BLaER1 (cell line): Measurements from ENCODE around the gene ARSK.

Experiments used
- H3K27ac ChIP-seq: shearing (Covaris generic); formaldehyde crosslinking; 2 replicates; pipeline ENCODE4 v1.8.1; 2022
- H3K27me3 ChIP-seq: shearing (Covaris generic); formaldehyde crosslinking; 2 replicates; pipeline ENCODE4 v1.8.1; 2022
- H3K36me3 ChIP-seq: shearing (Covaris generic); formaldehyde crosslinking; 2 replicates; pipeline ENCODE4 v1.8.1; 2022
- H3K4me1 ChIP-seq: shearing (Covaris generic); formaldehyde crosslinking; 2 replicates; pipeline ENCODE4 v1.8.1; 2022
- H3K4me2 ChIP-seq: shearing (Covaris generic); formaldehyde crosslinking; 2 replicates; pipeline ENCODE4 v1.8.1; 2022
- H3K4me3 ChIP-seq: shearing (Covaris generic); formaldehyde crosslinking; 2 replicates; pipeline ENCODE4 v1.8.1; 2022
- H3K9ac ChIP-seq: shearing (Covaris generic); formaldehyde crosslinking; 2 replicates; pipeline ENCODE4 v1.8.1; 2022
- H3K9me3 ChIP-seq: shearing (Covaris generic); formaldehyde crosslinking; 2 replicates; pipeline ENCODE4 v1.8.1; 2022
- H4K20me1 ChIP-seq: shearing (Covaris generic); formaldehyde crosslinking; 2 replicates; pipeline ENCODE4 v1.8.1; 2022
- Cebpa-rat ChIP-seq: shearing (Covaris generic); IDR thresholded peaks from 2 replicates; pipeline ENCODE4 v1.8.1; 2022

The ARSK gene

GRCh38 chr5:95557841-95558240 lies 2.9 kb downstream of the ARSK start:
- H3K9ac ChIP-seq: no peak overlapping the region
- H3K4me2 ChIP-seq: no peak overlapping the region
- peaks cover 16% of the 10 kb centered on the region; the same call in 1 of the 2 replicates for H4K20me1 ChIP-seq

GRCh38 chr5:95562282-95562681 lies 7.4 kb downstream of the ARSK start:
- Histone ChIP-seq H3K27ac (no peak overlapping the region), H3K27me3 (no peaks in the 10 kb centered on the region), H3K9me3 (no peaks in the 10 kb centered on the region), H4K20me1 (no peaks in the 10 kb centered on the region), H3K36me3 (0 out of 2 replicates have a peak, but pooled peaks cover 3% of the 10 kb centered on the region), H3K4me3 (no peak overlapping the region), H3K9ac (no peak overlapping the region), H3K4me1 (no peaks in the 10 kb centered on the region), H3K4me2 (no peak overlapping the region)
- no peak for TF ChIP-seq Cebpa-rat

More at GRCh38 chr5:95557841-95558240, 2.9 kb downstream of the ARSK start:
- H3K36me3 ChIP-seq: peaks cover 3% of the 10 kb centered on the region
- no peak overlapping the region for H3K4me3 ChIP-seq
- no peak for TF ChIP-seq Cebpa-rat
- no peaks in the 10 kb centered on the region for H3K27me3 ChIP-seq
- peaks cover 23% of the 10 kb centered on the region for H3K4me1 ChIP-seq
- H3K27ac ChIP-seq: no peak overlapping the region
- no peaks in the 10 kb centered on the region for H3K9me3 ChIP-seq

- Histone ChIP-seq H4K20me1 (no peaks in the 10 kb centered on the region), H3K4me3 (no peak overlapping the region), H3K36me3 (peaks cover 9% of the 10 kb centered on the region; the same call in 1 of the 2 replicates), H3K4me2 (no peak overlapping the region), H3K27ac (no peak overlapping the region), H3K9ac (no peak overlapping the region), H3K27me3 (no peaks in the 10 kb centered on the region), H3K4me1 (no peaks in the 10 kb centered on the region), H3K9me3 (no peaks in the 10 kb centered on the region)
- no peak for TF ChIP-seq Cebpa-rat
These were observed 8.5 kb downstream of the ARSK start for GRCh38 chr5:95563367-95563766.

DNA sequence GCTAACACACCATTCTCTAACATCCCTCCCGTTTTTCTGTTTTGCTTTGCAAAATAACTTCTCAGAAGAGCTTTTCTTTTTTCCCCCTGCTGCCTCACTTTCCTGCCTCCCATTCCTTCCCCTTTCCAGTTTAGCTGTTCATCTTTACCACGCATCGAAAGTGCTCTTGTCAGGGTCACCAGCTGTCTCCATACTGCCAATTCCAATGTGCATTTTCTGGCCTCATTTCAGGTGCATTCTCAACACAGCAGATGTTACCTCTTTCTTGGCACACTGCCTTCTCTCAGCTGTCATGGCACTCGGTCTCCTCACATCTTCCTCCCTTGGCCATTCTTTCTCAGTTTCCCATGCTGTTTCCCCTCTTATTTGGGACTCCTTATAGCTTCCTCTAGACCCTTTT lies 9.5 kb downstream of the ARSK start:
- Histone ChIP-seq H3K4me1 (no peaks in the 10 kb centered on the region), H4K20me1 (no peaks in the 10 kb centered on the region), H3K36me3 (peaks cover 17% of the 10 kb centered on the region), H3K4me3 (no peak overlapping the region), H3K4me2 (no peak overlapping the region), H3K27ac (no peak overlapping the region), H3K27me3 (no peaks in the 10 kb centered on the region), H3K9me3 (no peaks in the 10 kb centered on the region), H3K9ac (no peak overlapping the region)
- TF ChIP-seq Cebpa-rat: no peak

GRCh38 chr5:95565280-95565920 lies 10.5 kb downstream of the ARSK start:
- no peaks in the 10 kb centered on the region for H4K20me1 ChIP-seq
- H3K4me1 ChIP-seq: no peaks in the 10 kb centered on the region
- H3K4me3 ChIP-seq: no peak overlapping the region
- no peak for TF ChIP-seq Cebpa-rat
- peaks cover 17% of the 10 kb centered on the region for H3K36me3 ChIP-seq
- H3K9ac ChIP-seq: no peak overlapping the region
- no peaks in the 10 kb centered on the region for H3K27me3 ChIP-seq
- H3K27ac ChIP-seq: no peak overlapping the region
- H3K4me2 ChIP-seq: no peak overlapping the region
- H3K9me3 ChIP-seq: no peaks in the 10 kb centered on the region

DNA sequence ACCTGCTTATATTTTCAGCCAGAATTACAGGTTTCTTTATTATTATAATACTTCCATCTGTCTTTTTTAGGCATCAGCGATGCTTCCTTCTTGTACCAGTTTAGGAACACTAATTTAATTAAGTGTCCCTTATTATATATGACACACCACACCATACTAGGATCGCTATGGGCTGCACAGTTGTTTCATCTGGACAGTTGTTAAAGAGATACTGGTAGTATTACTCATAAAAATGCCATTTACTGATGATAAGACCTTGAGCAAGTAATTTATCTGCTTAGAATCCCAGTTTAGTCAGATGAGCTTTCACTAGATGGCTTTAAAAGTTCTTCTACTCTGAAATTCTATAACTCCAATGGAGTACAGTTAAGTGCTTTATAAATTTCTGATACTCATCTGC lies 17.1 kb downstream of the ARSK start:
- Histone ChIP-seq H3K9me3 (no peaks in the 10 kb centered on the region), H3K4me3 (no peak overlapping the region), H3K27me3 (no peaks in the 10 kb centered on the region), H3K4me1 (no peaks in the 10 kb centered on the region), H3K4me2 (no peak overlapping the region), H3K27ac (no peak overlapping the region), H3K9ac (no peak overlapping the region), H4K20me1 (no peaks in the 10 kb centered on the region), H3K36me3 (peaks cover 16% of the 10 kb centered on the region)
- TF ChIP-seq Cebpa-rat: no peak

DNA sequence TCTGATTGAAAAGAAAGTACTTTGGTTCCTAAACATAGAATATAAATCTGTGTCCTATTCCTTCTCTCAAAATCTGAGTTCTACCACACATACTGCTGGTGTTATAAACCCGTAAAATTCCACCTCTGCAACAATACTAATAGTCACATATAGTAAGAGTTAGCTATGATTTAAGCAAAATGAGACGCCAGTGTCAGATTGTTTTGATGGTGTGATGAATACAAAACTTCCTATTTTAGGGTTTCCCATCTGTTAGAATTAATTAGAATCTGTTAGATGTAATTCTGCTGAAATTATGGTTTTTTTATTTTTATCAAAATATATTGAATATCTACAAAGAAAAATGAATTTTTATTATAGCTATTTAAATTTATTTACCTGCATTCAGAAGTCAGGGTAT lies 26.7 kb downstream of the ARSK start:
- no peaks in the 10 kb centered on the region for H3K4me1 ChIP-seq

GRCh38 chr5:95583992-95584391 lies 29.1 kb downstream of the ARSK start:
- H3K27ac ChIP-seq: no peak overlapping the region
- no peaks in the 10 kb centered on the region for H4K20me1 ChIP-seq
- H3K4me3 ChIP-seq: no peak overlapping the region
- no peaks in the 10 kb centered on the region for H3K4me1 ChIP-seq
- TF ChIP-seq Cebpa-rat: no peak
- no peak overlapping the region for H3K4me2 ChIP-seq
- peaks cover 4% of the 10 kb centered on the region; the same call in 1 of the 2 replicates for H3K36me3 ChIP-seq
- H3K9me3 ChIP-seq: no peaks in the 10 kb centered on the region
- no peaks in the 10 kb centered on the region for H3K27me3 ChIP-seq
- H3K9ac ChIP-seq: no peak overlapping the region

More for the DNA sequence above, 26.7 kb downstream of the ARSK start:
- peaks cover 4% of the 10 kb centered on the region; the same call in 1 of the 2 replicates for H3K36me3 ChIP-seq
- H3K9ac ChIP-seq: no peak overlapping the region
- no peak overlapping the region for H3K27ac ChIP-seq
- H3K4me3 ChIP-seq: no peak overlapping the region
- H3K4me2 ChIP-seq: no peak overlapping the region
- H4K20me1 ChIP-seq: no peaks in the 10 kb centered on the region
- no peak for TF ChIP-seq Cebpa-rat
- H3K9me3 ChIP-seq: no peaks in the 10 kb centered on the region
- H3K27me3 ChIP-seq: no peaks in the 10 kb centered on the region

GRCh38 chr5:95590880-95591279 lies 36.0 kb downstream of the ARSK start:
- no peak overlapping the region for H3K27ac ChIP-seq
- H3K9me3 ChIP-seq: no peaks in the 10 kb centered on the region
- no peaks in the 10 kb centered on the region for H3K36me3 ChIP-seq
- no peak overlapping the region for H3K4me3 ChIP-seq
- H3K4me2 ChIP-seq: peak overlapping the region; percentile 10; the same call in 1 of the 2 replicates
- no peak for TF ChIP-seq Cebpa-rat
- H3K4me1 ChIP-seq: peaks cover 9% of the 10 kb centered on the region
- no peaks in the 10 kb centered on the region for H3K27me3 ChIP-seq
- H4K20me1 ChIP-seq: no peaks in the 10 kb centered on the region
- no peak overlapping the region for H3K9ac ChIP-seq

DNA sequence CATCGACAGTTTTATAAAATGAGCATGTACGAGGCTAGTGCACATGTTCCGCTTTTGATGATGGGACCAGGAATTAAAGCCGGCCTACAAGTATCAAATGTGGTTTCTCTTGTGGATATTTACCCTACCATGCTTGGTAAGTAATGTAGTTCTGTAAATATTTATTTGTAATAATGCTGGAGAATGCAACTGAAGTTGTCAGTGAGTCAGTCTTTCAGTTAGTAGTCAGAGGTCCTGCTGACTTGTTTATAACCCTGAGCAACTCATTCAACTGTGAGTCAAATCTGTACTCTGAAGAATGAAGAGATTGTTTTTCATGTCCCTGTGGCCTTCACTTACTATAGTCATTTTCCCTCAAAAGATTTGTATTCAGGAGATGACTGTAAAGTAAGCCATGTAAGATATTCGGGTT lies 36.6 kb downstream of the ARSK start:
- Histone ChIP-seq H3K4me1 (peaks cover 9% of the 10 kb centered on the region), H3K27ac (no peak overlapping the region), H3K9me3 (no peaks in the 10 kb centered on the region), H3K4me3 (no peak overlapping the region), H3K9ac (no peak overlapping the region), H4K20me1 (no peaks in the 10 kb centered on the region), H3K36me3 (no peaks in the 10 kb centered on the region), H3K4me2 (no peak overlapping the region), H3K27me3 (no peaks in the 10 kb centered on the region)
- no peak for TF ChIP-seq Cebpa-rat
